Activated naive CD4-positive, alpha-beta T cell treated with anti-CD3 and anti-CD28 coated beads, Interleukin-2, amount 50 U/mL, for 72 hours (primary cell): ENCODE results near the gene CLEC4C. TPM values are rescaled to one million over a fixed set of nuclear protein-coding genes. Genes with fewer than 3 reads are reported as not detected.

Experiments used
- ATAC-seq, 2 donors: fragments of 150-1000 bp; cut with Tn5 transposase; 2 replicates each; pipeline ENCODE4 v1.10.0; 2021; ENCODE audit warnings: mild to moderate bottlenecking in 2 of 2, moderate library complexity in 2 of 2
- DNase-seq, 2 donors: peaks; one replicate each; pipeline ENCODE4 v3.0.0; 2021 to 2022; ENCODE audit warnings: low spot score in 2 of 2
- H3K27ac Mint-ChIP-seq, 2 donors: one replicate each; pipeline ENCODE4 v1.8.0; 2022; ENCODE audit warnings: mild to moderate bottlenecking in 2 of 2, mixed read lengths in 2 of 2
- H3K36me3 Mint-ChIP-seq, 2 donors: one replicate each; pipeline ENCODE4 v1.8.0; 2022; ENCODE audit warnings: mixed read lengths in 2 of 2
- H3K9me3 Mint-ChIP-seq, 2 donors: one replicate each; pipeline ENCODE4 v1.8.0; 2022; ENCODE audit warnings: mixed read lengths in 2 of 2
- total RNA-seq, 2 donors: library from RNA; stranded (reverse); gene quantifications; one replicate each; pipeline ENCODE4 v1.2.3, GENCODE V29; 2022

The CLEC4C gene
- total RNA-seq, 2 donors from 2014 or later: not detected

DNA sequence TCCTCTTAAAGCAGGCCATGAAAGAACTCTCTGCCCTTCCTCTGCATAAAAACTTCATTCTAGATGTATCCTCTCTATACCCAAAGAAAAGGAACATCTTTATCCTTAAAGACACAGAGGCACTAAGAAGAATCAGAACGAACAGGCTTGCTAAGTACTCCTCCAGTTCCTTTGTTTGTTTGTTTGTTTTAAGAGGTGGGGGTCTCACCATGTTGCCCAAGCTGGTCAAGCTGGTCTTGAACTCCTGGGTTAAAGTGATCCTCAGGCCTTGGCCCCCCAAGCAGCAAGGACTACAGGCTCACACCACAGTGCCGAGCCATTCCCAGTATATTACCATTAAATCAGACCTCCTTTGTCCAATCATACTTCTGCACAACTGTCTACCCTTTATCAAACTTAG is 65.6 kb downstream of the CLEC4C start:
- H3K36me3 Mint-ChIP-seq: no peaks in the 10 kb centered on the region
- no peak for ATAC-seq
- no peak for DNase-seq
- no peaks in the 10 kb centered on the region for H3K9me3 Mint-ChIP-seq
- no peak overlapping the region for H3K27ac Mint-ChIP-seq

Other genes with a start within 250 kb of the CLEC4C start
- gene CD163, start 243.6 kb downstream of the CLEC4C start, total RNA-seq: not detected
- not detected for gene APOBEC1, start 81.5 kb downstream of the CLEC4C start, total RNA-seq
- not detected for gene GDF3, start 51.6 kb downstream of the CLEC4C start, total RNA-seq
- not detected for gene DPPA3, start 35.9 kb downstream of the CLEC4C start, total RNA-seq
- gene NANOGNB, start 17.8 kb upstream of the CLEC4C start, total RNA-seq: not detected
- not detected for gene NANOG, start 42.0 kb upstream of the CLEC4C start, total RNA-seq
- gene SLC2A14, start 125.5 kb upstream of the CLEC4C start, total RNA-seq: 1 to 10 TPM in 1 of 2 donors, under 1 TPM in 1; 0.09 to 4.6 TPM
- gene SLC2A3, start 188.8 kb upstream of the CLEC4C start, total RNA-seq: 100 to 1,000 TPM; 207 to 521 TPM